GM12878 (cell line): ENCODE measurements around the gene HS1BP3. TPM values are rescaled to one million over a fixed set of nuclear protein-coding genes. Genes with fewer than 3 reads are reported as not detected.

Experiments used
- ATAC-seq: fragments of 200-7000 bp; cut with Tn5 transposase; 3 replicates; pipeline ENCODE4 v1.9.1; 2020; ENCODE audit warnings: mild to moderate bottlenecking, moderate library complexity
- BruUV-seq: library from RNA; stranded (reverse); fragments of 400-500 nt; replicated peaks from 2 replicates; lab custom pipeline; 2021; lab: Mats Ljungman, UMichigan
- CTCF ChIA-PET: fragments of 300-600 bp; sonication (Branson Sonifier 250); formaldehyde crosslinking; extraction: SDS; loops from one replicate; lab custom pipeline; 2021; ENCODE audit warnings: inconsistent platforms; lab: Yijun Ruan, JAX
- POLR2A ChIA-PET: fragments of 350-600 bp; formaldehyde crosslinking; extraction: SDS; loops from one replicate; lab custom pipeline; 2021; ENCODE audit warnings: inconsistent platforms; lab: Charles Lee
- RAD21 ChIA-PET: fragments of 300-600 bp; sonication (Branson Sonifier 250); formaldehyde crosslinking; loops from one replicate; lab custom pipeline; 2023; ENCODE audit warnings: antibody characterized with exemption; ENCODE audit not compliant: unreplicated experiment; lab: Charles Lee
- SMC1A ChIA-PET: fragments of 300-600 bp; sonication (Branson Sonifier 250); formaldehyde crosslinking; loops from one replicate; lab custom pipeline; 2023; ENCODE audit not compliant: unreplicated experiment, uncharacterized antibody; lab: Charles Lee
- DNase-seq: peaks from one replicate; pipeline ENCODE4 v3.0.0-alpha.2; 2011; ENCODE audit warnings: low read depth, low spot score
- FAIRE-seq: peaks from 3 replicates; lab custom pipeline; 2011; peaks lifted over from hg19 to GRCh38; lab: Jason Lieb, UNC
- H2AFZ ChIP-seq: 2 replicates; pipeline ENCODE4 v1.6.0; 2011; ENCODE audit warnings: low read depth, low read length, control low read depth; ENCODE audit not compliant: control insufficient read depth
- H3K27ac ChIP-seq: 2 replicates; pipeline ENCODE4 v1.5.1; 2011; ENCODE audit warnings: control low read depth; ENCODE audit not compliant: control insufficient read depth, insufficient read depth
- H3K27me3 ChIP-seq, 2 experiments: replicated peaks in 1 of 2; 2 replicates each; pipeline versions ENCODE4 v1.6.0 to v1.6.1; 2011; ENCODE audit warnings: low read length in 1 of 2; ENCODE audit not compliant: control insufficient read depth in 2 of 2, insufficient read depth in 2 of 2
- H3K36me3 ChIP-seq, 2 experiments: 2 replicates each; pipeline ENCODE4 v1.5.1; 2011; ENCODE audit warnings: low read length in 1 of 2; ENCODE audit not compliant: control insufficient read depth in 2 of 2, insufficient read depth in 2 of 2
- H3K4me1 ChIP-seq: 2 replicates; pipeline ENCODE4 v1.6.1; 2011; ENCODE audit warnings: mild to moderate bottlenecking, low read length, moderate library complexity, mixed read lengths; ENCODE audit not compliant: control insufficient read depth, insufficient read depth
- H3K4me2 ChIP-seq: 2 replicates; pipeline ENCODE4 v1.6.0; 2011; ENCODE audit warnings: control low read depth; ENCODE audit not compliant: control insufficient read depth, insufficient read depth
- H3K4me3 ChIP-seq: fragments of 200-600 bp; sonication (generic); 2 replicates; pipeline ENCODE4 v1.5.1; 2016
- H3K79me2 ChIP-seq: 2 replicates; pipeline ENCODE4 v1.6.0; 2011; ENCODE audit warnings: low read length; ENCODE audit not compliant: control insufficient read depth, insufficient read depth
- H3K9ac ChIP-seq: 2 replicates; pipeline ENCODE4 v1.8.0; 2011; ENCODE audit warnings: low read length, control low read depth, mixed read lengths; ENCODE audit not compliant: control insufficient read depth, insufficient read depth
- H3K9me3 ChIP-seq: replicated peaks from 3 replicates; pipeline ENCODE4 v1.5.1; 2011; ENCODE audit warnings: mild to moderate bottlenecking, low read length; ENCODE audit not compliant: control insufficient read depth, insufficient read depth
- H4K20me1 ChIP-seq: 2 replicates; pipeline ENCODE4 v1.6.0; 2011; ENCODE audit not compliant: control insufficient read depth, insufficient read depth
- BHLHE40 ChIP-seq, 2 experiments: fragments of 450-650 bp in 1 of 2; IDR thresholded peaks; 2 replicates each; pipeline ENCODE4 v1.6.1; 2011 to 2017; ENCODE audit warnings: low read depth in 2 of 2, borderline replicate concordance in 1 of 2, improper control_type of control experiment in 1 of 2, low read length in 1 of 2, mild to moderate bottlenecking in 1 of 2
- CUX1 ChIP-seq: IDR thresholded peaks from 2 replicates; pipeline ENCODE4 v1.6.1; 2012; ENCODE audit warnings: improper control_type of control experiment, low read depth, low read length; ENCODE audit not compliant: insufficient replicate concordance
- ESRRA ChIP-seq: IDR thresholded peaks from 2 replicates; pipeline ENCODE4 v1.6.1; 2012; ENCODE audit warnings: mild to moderate bottlenecking, low read length, improper control_type of control experiment
- NR2C2 ChIP-seq: IDR thresholded peaks from 2 replicates; pipeline ENCODE4 v1.6.1; 2011; ENCODE audit warnings: borderline replicate concordance, low read depth; ENCODE audit not compliant: control insufficient read depth, insufficient read length
- SIN3A ChIP-seq: IDR thresholded peaks from 2 replicates; pipeline ENCODE4 v1.6.1; 2012; ENCODE audit warnings: low read depth, low read length, improper control_type of control experiment
- SPI1 ChIP-seq: IDR thresholded peaks from 2 replicates; pipeline ENCODE4 v1.6.1; 2011; ENCODE audit warnings: low read depth, mild to moderate bottlenecking, low read length, moderate library complexity, borderline replicate concordance; ENCODE audit not compliant: insufficient read depth
- WGBS: methylation state at CpG from one replicate; pipeline ENCODE4 v1.1.6; 2016; ENCODE audit warnings: low lambda C conversion rate; ENCODE audit not compliant: insufficient replicate concordance, insufficient coverage; ENCODE audit errors: missing lambda C conversion rate; 5-methylcytosine and 5-hydroxymethylcytosine counted together
- in situ Hi-C: fragments of 300-500 bp; cut with MboI; formaldehyde crosslinking; loops from 9 replicates; pipeline ENCODE4 v1.14.3; 2018; ENCODE audit warnings: mixed read lengths
- intact Hi-C: fragments of 100-400 bp; cut with micrococcal nuclease; formaldehyde crosslinking; loops from one replicate; pipeline ENCODE4 v1.14.2; 2022; ENCODE audit not compliant: unreplicated experiment
- polyA plus RNA-seq, 11 experiments: library from polyadenylated mRNA; depleted of rRNA in 4 of 11; unstranded in 6 of 11; stranded (reverse) in 5 of 11; fragments of >200 nt; fragmentation: Nextera tagmentation in 4 of 11; fragmentation: Illumina TruSeq in 1 of 11; extraction: Ambion mirVana in 4 of 11; extraction: Trizol in 1 of 11; gene quantifications; 1 replicate in 1 of 11; 2 replicates in 10 of 11; pipeline versions ENCODE4 v1.2.1 to v1.2.3, GENCODE V29; 2011 to 2016; ENCODE audit warnings: inconsistent platforms in 2 of 11, missing spikeins in 2 of 11, low read depth in 1 of 11
- total RNA-seq, 4 experiments: library from RNA; depleted of rRNA in 3 of 4; stranded (reverse); fragments of >200 nt in 3 of 4; fragmentation: Illumina TruSeq in 1 of 4; extraction: Trizol in 1 of 4; gene quantifications; 2 replicates each; pipeline versions ENCODE4 v1.2.1 to v1.2.3, GENCODE V29; 2013 to 2021

The HS1BP3 gene
- total and polyA plus RNA-seq, 10 of the 15 experiments (the other 5 are each of a cell fraction or from before 2014, with no cell fraction given) = 0.47 to 7.2 (median 4.6) TPM

GRCh38 chr2:20624884-20625485, 25.9 kb downstream of the HS1BP3 start (continued):
- TF ChIP-seq CUX1 = no peak
- TF ChIP-seq ESRRA = no peak
- no peak for TF ChIP-seq NR2C2
- no peak for TF ChIP-seq BHLHE40 (IDR thresholded peaks at IDR 0.05; ENCODE audit: borderline replicate concordance in 1 of 2, low read depth in 2 of 2, low read length in 1 of 2)

- ChIA-PET POLR2A (interaction anchor here (1.2 kb wide), 1 partner anchor 9 kb away, joined by 3 read pairs; no protein-coding TSS in a partner anchor), RAD21 (interaction anchor here (0.6 kb wide), 1 partner anchor 18 kb away, joined by 3 read pairs; no protein-coding TSS in a partner anchor), SMC1A (no interaction called here), CTCF (no interaction called here)
- Histone ChIP-seq H3K4me1 (no peaks in the 10 kb centered on the region), H3K4me2 (no peak overlapping the region), H3K27me3 (no peaks in the 10 kb centered on the region), H2AFZ (no peak overlapping the region), H3K36me3 (no peaks in the 10 kb centered on the region), H3K79me2 (no peaks in the 10 kb centered on the region), H4K20me1 (no peaks in the 10 kb centered on the region), H3K9ac (no peak overlapping the region), H3K27ac (no peak overlapping the region), H3K4me3 (no peak overlapping the region), H3K9me3 (no peaks in the 10 kb centered on the region)
- 67% methylated on average over 20 of the region's 20 CpGs for WGBS
- BruUV-seq = no TSS peak
- ATAC-seq (no peak), DNase-seq (no peak), FAIRE-seq (no peak)
- no peak for TF ChIP-seq SPI1
- TF ChIP-seq SIN3A = no peak
- in situ Hi-C loops = no loop called here
- intact Hi-C loops = no loop called here
These were observed 26.6 kb downstream of the HS1BP3 start for GRCh38 chr2:20624156-20624883.
